Measurements from ENCODE around the gene APOD.

The APOD gene

GRCh38 chr3:195584543-195584870 lies 767 bp upstream of the APOD start:
- DNase-seq = no peak

DNA sequence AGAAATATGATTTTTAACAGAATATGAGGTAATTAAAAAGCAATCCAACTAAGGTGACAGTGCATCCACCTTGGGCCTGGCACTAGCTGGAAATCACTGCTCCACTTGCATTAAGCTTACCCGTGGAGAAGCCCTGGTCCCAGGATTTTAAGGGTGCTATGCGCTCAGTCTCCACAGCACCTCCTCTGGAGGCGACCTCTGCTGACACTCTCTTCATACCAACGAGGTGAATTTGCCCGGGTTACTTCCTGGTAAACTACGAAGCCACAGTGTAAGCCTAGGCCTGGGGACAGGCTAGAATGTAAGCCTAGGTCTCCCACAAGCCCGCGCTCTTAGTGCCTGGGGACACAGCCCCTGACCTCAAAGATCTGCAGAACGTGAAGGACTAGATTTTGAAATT lies 793 bp downstream of the APOD start:
- no peak for DNase-seq

GRCh38 chr3:195580744-195581443 lies 2.8 kb downstream of the APOD start:
- no peak for DNase-seq

DNA sequence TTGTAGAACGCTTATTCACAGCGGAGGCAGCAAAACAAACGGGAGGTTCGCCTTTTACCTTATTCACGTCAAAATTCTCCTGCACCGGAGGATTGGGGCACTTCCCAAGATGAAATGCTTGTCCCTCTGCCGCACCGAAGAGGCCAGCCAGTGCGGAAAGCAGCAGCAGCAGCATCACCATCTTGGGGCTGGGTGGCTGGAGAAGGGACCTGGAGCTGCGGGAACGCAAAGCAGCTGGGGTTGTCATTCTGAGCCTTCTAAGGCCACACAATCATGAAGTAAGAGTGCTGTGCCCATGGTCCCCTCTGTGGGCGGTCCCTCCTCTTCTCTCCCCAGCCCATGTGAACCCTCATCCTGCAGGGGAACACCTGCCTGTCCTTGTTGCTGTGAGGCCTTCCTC lies 4.5 kb downstream of the APOD start:
- no peak for DNase-seq

DNA sequence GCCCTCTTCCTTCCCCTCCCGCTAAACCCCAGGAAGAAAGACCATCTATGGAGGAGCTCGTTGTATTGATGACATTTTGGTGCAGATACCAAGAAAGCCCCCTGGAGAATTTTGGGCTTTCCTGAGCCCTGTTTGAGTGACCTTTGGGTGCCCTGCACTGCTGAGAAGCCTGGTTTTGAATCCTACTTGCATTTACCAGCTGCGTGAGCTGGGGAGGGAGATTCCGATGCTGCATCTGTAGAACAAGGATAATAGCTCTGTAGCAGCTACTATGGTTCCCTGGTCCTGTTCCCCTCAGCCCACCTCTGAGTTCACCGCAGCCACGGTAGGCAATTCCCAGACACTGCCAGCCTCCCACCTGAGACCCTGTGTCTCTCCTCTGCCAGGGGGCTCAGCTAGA lies 5.2 kb downstream of the APOD start:
- no peak for DNase-seq

GRCh38 chr3:195577645-195578177 lies 6.0 kb downstream of the APOD start:
- DNase-seq = no peak

DNA sequence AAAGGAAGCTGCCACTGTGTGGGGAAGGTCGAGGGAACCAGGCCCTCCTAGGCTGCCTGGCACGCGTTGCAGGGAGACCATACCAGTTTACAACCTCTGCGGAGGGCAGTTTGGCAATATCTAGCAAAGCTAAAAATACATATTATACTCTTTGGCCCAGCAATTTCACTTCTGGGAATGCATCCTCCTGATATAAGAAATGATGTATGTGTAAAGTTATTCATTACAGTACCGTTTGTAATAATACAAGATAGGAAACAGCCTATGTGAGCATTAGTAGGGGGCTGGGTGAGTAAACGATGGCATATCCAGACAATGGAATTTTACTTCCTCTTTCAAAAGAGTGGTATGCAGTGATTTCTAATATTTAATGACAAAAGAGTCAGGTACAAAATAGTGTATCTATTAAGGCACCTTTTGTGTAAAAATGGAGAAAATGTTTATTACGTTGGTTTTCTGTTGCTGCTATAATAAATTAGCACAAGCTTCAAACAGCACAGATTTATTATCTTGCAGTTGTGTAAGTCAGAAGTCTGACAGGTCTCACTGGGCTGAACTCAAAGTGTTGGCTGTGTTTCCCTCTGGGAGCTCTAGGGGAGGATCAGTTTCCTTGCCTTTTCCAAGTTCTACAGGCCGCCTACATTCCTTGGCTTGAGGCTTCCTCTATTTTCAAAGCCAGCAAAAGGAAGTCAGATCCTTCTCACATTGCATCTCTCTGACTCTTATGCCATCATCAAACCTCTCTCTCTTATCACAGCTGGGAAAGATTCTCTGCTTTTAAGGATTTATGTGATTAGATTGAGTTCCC lies 9.0 kb downstream of the APOD start:
- no peak for DNase-seq

DNA sequence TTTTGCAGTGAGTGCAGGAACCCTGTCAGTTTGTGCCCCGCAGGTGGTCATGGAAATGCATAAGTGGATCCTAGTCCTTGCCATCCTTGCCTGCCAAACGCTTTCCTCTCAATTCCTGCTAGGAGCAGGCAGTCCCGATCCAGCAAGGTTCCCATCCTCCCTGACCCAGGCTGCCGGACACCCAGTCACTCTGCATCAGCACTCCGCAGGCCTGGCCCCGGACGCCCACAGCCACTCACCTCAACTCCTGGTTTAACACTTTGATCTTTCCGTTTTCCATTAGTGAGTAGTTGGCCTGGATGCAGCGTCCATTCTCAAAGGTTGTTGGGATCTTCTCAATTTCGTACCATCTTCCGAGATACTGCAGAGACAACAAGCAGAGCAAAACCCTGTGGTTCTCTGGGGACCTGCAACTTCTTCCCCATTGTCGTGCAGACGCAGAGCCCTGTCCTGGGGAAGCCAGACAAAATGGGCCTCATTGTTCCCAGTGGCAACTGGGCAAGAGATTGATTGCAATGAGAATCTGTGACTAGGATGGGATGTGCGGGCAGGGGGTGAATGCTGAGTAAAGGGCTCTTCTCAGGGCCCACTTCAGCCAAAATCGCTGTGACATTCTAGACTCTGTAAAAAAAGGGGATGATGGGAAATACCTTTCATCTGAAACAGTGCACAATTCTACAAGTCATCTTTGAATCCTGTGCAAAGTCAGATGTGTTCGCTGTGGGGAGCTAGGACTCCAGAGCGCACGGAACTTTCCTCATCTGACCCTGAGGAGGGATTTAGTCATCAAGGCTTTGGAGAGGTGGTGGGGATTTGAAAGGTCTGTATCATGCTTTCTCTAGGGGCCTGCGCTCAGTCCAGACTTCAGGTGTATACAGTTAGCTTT lies 9.9 kb downstream of the APOD start:
- no peak for DNase-seq

GRCh38 chr3:195571361-195571760 lies 12.4 kb downstream of the APOD start:
- no peak for DNase-seq

DNA sequence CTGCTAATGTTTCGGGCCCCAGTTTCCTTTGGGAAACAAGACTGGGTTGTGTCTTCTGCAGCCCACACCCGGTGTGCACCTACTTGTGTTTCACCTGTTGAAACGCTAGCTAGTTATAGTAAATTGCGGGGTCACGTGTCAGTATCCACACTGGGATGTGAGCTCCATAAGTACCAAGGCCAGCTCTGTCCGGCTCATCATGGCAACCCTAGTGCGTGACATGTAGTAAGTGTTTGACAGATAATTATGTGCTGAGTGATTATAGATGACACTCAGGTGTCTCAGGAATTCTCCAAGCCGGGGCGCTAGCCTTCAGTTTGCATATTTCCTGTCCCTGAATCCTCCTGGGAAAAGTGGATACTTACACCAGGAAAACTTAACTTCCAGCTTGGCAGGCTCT lies 12.8 kb downstream of the APOD start:
- DNase-seq = no peak

GRCh38 chr3:195570344-195570743 lies 13.4 kb downstream of the APOD start:
- DNase-seq = no peak

DNA sequence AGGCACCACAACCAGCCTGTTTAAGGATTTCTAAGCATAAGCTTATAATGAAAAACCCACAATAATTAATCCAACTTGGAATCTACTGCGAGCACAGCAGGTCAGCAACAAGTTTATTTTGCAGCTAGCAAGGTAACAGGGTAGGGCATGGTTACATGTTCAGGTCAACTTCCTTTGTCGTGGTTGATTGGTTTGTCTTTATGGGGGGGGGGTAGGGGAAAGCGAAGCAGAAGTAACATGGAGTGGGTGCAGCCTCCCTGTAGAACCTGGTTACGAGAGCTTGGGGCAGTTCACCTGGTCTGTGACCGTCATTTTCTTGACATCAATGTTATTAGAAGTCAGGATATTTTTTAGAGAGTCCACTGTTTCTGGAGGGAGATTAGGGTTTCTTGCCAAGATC lies 15.1 kb downstream of the APOD start:
- DNase-seq = no peak

- no peak for DNase-seq
Measured at GRCh38 chr3:195566797-195567196, 16.9 kb downstream of the APOD start.

DNA sequence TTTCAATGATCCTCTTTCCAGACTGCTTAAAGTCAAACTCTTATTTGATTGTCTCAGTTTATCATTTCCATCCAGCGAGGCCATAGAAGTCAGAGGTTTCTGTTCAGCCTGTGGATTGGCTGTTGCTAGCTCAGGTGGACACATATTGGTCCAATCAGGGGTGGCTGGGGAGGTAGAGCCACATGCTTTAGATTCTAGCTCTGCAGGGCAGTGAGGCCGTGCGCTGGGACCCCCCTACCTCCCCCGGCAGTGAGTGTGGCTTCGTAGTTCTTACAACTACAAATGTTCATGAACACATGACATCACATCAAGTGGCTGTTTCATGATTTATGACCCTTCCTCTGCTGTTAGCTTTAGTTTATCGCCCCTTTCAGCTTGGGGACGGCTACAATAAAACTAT lies 18.0 kb downstream of the APOD start:
- DNase-seq = no peak

- no peak for DNase-seq
Measured at GRCh38 chr3:195563317-195563716, 20.4 kb downstream of the APOD start.

DNA sequence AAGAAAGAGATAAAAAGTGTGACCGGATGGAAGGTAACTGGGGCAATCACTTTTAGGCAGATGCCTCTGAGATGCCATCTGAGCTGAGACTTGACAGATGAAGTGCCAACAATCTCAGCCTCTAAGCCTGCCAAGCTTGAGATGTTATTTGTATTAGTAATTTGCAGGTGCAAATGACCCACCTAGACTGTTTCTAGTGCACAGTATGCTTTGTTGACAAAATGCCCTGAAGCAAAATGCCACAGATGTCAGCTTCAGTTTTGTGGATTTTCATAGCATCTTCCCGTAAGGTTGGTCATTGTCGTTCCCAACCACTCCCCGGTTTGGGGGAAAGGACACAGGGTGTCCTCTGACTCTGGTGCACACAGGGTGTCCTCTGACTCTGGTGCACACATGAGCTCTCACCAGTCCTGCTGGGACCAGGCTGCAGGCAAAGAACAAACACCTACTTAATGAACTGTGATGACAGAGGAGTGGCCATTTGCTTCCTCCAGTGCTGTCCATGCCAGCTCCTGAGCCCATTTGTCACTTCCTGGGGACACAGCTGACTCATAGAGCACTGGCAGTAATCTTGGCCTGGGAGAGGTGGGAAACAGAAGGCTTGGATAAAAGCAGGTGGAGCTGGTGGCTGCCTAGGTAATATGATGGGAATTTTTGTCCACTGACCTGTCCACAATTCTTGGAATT lies 23.9 kb downstream of the APOD start:
- no peak for DNase-seq

GRCh38 chr3:195558602-195559001 lies 25.1 kb downstream of the APOD start:
- peak; percentile 70 for DNase-seq

- DNase-seq = no peak
Measured at GRCh38 chr3:195557322-195557721, 26.4 kb downstream of the APOD start.

GRCh38 chr3:195556390-195556789 lies 27.4 kb downstream of the APOD start:
- DNase-seq = peak; percentile 35

GRCh38 chr3:195555110-195555509 lies 28.6 kb downstream of the APOD start:
- no peak for DNase-seq

- no peak for DNase-seq
Measured at GRCh38 chr3:195554458-195554857, 29.3 kb downstream of the APOD start.

DNA sequence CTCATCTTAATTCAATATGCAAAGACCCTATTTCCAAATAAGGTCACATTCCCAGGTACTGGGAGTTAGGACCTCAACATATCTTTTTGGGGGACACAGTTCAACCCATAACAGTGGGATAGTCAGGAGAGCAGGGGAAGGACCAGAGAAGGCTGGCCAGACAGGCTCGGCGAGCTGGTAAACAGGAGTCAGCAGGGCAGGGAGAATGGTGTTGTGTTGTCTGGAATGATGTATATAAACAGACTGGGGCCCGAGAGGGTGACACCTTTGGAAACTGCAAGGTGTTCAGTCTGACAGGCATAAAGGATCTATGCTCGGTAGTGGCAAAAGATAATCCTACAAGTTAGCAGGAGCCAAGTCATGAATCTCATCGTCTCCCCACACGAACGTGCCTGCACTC lies 30.5 kb downstream of the APOD start:
- DNase-seq = no peak

All from CD4-positive, alpha-beta T cell treated with Interleukin-12 subunit alpha and Interleukin-12 subunit beta, for 1 hour (primary cell).